HCT116 (cell line): Measurements from ENCODE around the gene LHPP. TPM values are rescaled to one million over a fixed set of nuclear protein-coding genes. Genes with fewer than 3 reads are reported as not detected.

Source experiments
- ATAC-seq: fragments of 200-7000 bp; cut with Tn5 transposase; 2 replicates; pipeline ENCODE4 v1.9.1; 2020; ENCODE audit warnings: mild to moderate bottlenecking, moderate library complexity
- BruUV-seq: library from RNA; stranded (reverse); fragments of 400-500 nt; replicated peaks from 2 replicates; lab custom pipeline; 2021; lab: Mats Ljungman, UMichigan
- CTCF ChIA-PET: fragments of 300-600 bp; sonication (Branson Sonifier 250); formaldehyde crosslinking; loops from one replicate; lab custom pipeline; 2021; ENCODE audit warnings: antibody characterized with exemption; lab: Charles Lee
- POLR2A ChIA-PET: fragments of 300-600, 350-600 bp; sonication (Branson Sonifier 250); formaldehyde crosslinking; loops from one replicate; lab custom pipeline; 2021; ENCODE audit warnings: antibody characterized with exemption; lab: Charles Lee
- RAD21 ChIA-PET, 2 experiments: fragments of 300-600 bp; sonication (Branson Sonifier 250); formaldehyde crosslinking; loops; one replicate each; lab custom pipeline; 2023; ENCODE audit warnings: low total read pairs in 2 of 2; ENCODE audit not compliant: uncharacterized antibody in 2 of 2, unreplicated experiment in 2 of 2, low non-redundant PET in 1 of 2; lab: Charles Lee
- DNase-seq: peaks from one replicate; pipeline ENCODE4 v3.0.0-alpha.2; 2010; ENCODE audit warnings: low read depth, low spot score
- H2AFZ ChIP-seq: fragments of 200-600 bp; shearing (Covaris generic), sonication (generic); 2 replicates; pipeline ENCODE4 v1.6.1; 2017; ENCODE audit warnings: low read depth, mixed run types, mixed read lengths, antibody characterized with exemption, low read length; ENCODE audit not compliant: poor library complexity, severe bottlenecking
- H3K27ac ChIP-seq: 2 replicates; pipeline ENCODE4 v1.5.1; 2012; ENCODE audit warnings: low read depth, low read length
- H3K27me3 ChIP-seq: fragments of 200-600 bp; sonication (generic); 2 replicates; pipeline ENCODE4 v1.6.1; 2016; ENCODE audit warnings: mixed run types, low read length, mixed read lengths; ENCODE audit not compliant: insufficient read depth
- H3K36me3 ChIP-seq, 2 experiments: fragments of 200-500 bp in 1 of 2; fragments of 200-600 bp in 1 of 2; sonication (Bioruptor generic) in 1 of 2; sonication (generic) in 1 of 2; 2 replicates each; pipeline versions ENCODE4 v1.5.1 to v1.6.1; 2014 to 2016; ENCODE audit warnings: low read length in 2 of 2, inconsistent platforms in 1 of 2, mixed read lengths in 1 of 2, mixed run types in 1 of 2; ENCODE audit not compliant: insufficient read depth in 2 of 2, control insufficient read depth in 1 of 2
- H3K4me1 ChIP-seq, 2 experiments: fragments of 200-600 bp in 1 of 2; sonication (generic) in 1 of 2; 2 replicates each; pipeline versions ENCODE4 v1.5.1 to v1.6.1; 2012 to 2017; ENCODE audit warnings: low read length in 2 of 2, inconsistent platforms in 1 of 2, mild to moderate bottlenecking in 1 of 2, mixed read lengths in 1 of 2, mixed run types in 1 of 2, moderate library complexity in 1 of 2; ENCODE audit not compliant: insufficient read depth in 2 of 2, control insufficient read depth in 1 of 2
- H3K4me2 ChIP-seq: fragments of 200-600 bp; sonication (generic); 2 replicates; pipeline ENCODE4 v1.6.1; 2017; ENCODE audit warnings: mixed run types, low read length, mixed read lengths
- H3K4me3 ChIP-seq, 2 experiments: fragments of 200-600 bp in 1 of 2; sonication (generic) in 1 of 2; replicated peaks in 1 of 2; 2 replicates each; pipeline ENCODE4 v1.5.1; 2011 to 2016; ENCODE audit warnings: low read length in 2 of 2, control low read depth in 1 of 2, low read depth in 1 of 2, mild to moderate bottlenecking in 1 of 2, mixed read lengths in 1 of 2, mixed run types in 1 of 2
- H3K79me2 ChIP-seq: fragments of 200-600 bp; sonication (generic); 2 replicates; pipeline ENCODE4 v1.6.1; 2017; ENCODE audit warnings: mild to moderate bottlenecking, mixed run types, low read length, moderate library complexity, mixed read lengths; ENCODE audit not compliant: insufficient read depth
- H3K9ac ChIP-seq: fragments of 200-600 bp; sonication (generic); 2 replicates; pipeline ENCODE4 v1.6.1; 2016; ENCODE audit warnings: low read length, mixed read lengths
- H3K9me2 ChIP-seq: fragments of 200-600 bp; sonication (generic), shearing (Covaris generic); 2 replicates; pipeline ENCODE4 v1.6.1; 2017; ENCODE audit warnings: mixed run types, mild to moderate bottlenecking, moderate library complexity; ENCODE audit not compliant: insufficient read depth
- H3K9me3 ChIP-seq, 2 experiments: fragments of 200-500 bp in 1 of 2; fragments of 200-600 bp in 1 of 2; sonication (Bioruptor generic) in 1 of 2; sonication (generic) in 1 of 2; 2 replicates each; pipeline ENCODE4 v1.6.1; 2014 to 2017; ENCODE audit warnings: low read length in 2 of 2, mixed read lengths in 2 of 2, inconsistent platforms in 1 of 2, low read depth in 1 of 2, mild to moderate bottlenecking in 1 of 2, mixed run types in 1 of 2, moderate library complexity in 1 of 2; ENCODE audit not compliant: control insufficient read depth in 1 of 2, insufficient read depth in 1 of 2
- H4K20me1 ChIP-seq: fragments of 200-600 bp; sonication (generic), shearing (Covaris generic); 2 replicates; pipeline ENCODE4 v1.6.1; 2017; ENCODE audit warnings: mixed run types, mild to moderate bottlenecking, moderate library complexity; ENCODE audit not compliant: insufficient read depth
- EGR1 ChIP-seq: IDR thresholded peaks from 2 replicates; pipeline ENCODE4 v1.6.1; 2012; ENCODE audit warnings: low read depth
- POLR2A ChIP-seq: IDR thresholded peaks from 2 replicates; pipeline ENCODE4 v1.7.0; 2011; ENCODE audit warnings: borderline replicate concordance; ENCODE audit not compliant: insufficient read depth, insufficient read length; ENCODE audit errors: extremely low read depth
- SP1 ChIP-seq: IDR thresholded peaks from 2 replicates; pipeline ENCODE4 v1.6.1; 2012; ENCODE audit warnings: low read depth
- SRF ChIP-seq: IDR thresholded peaks from 2 replicates; pipeline ENCODE4 v1.6.1; 2012; ENCODE audit warnings: low read depth
- YY1 ChIP-seq: IDR thresholded peaks from 2 replicates; pipeline ENCODE4 v1.6.1; 2011; ENCODE audit warnings: low read length, low read depth, moderate library complexity, mild to moderate bottlenecking; ENCODE audit not compliant: insufficient replicate concordance; ENCODE audit errors: extremely low read depth
- intact Hi-C: fragments of 100-400 bp; cut with micrococcal nuclease; formaldehyde crosslinking; loops from 2 replicates; pipeline ENCODE4 v1.10.0; 2022
- total RNA-seq: library from RNA; stranded (reverse); gene quantifications from one replicate; pipeline ENCODE4 v1.2.1, GENCODE V29; 2021; ENCODE audit not compliant: unreplicated experiment
- TF ChIP-seq, protein P1 (sequence below), 3 experiments: fragments of 200-600 bp in 1 of 3; sonication (generic) in 1 of 3; IDR thresholded peaks in 2 of 3; conservative IDR thresholded peaks in 1 of 3; 2 replicates each; pipeline ENCODE4 v1.5.1; 2012 to 2017; ENCODE audit warnings: low read depth in 2 of 3, low read length in 2 of 3, antibody characterized with exemption in 1 of 3, borderline replicate concordance in 1 of 3, control low read depth in 1 of 3, mild to moderate bottlenecking in 1 of 3, mixed read lengths in 1 of 3, mixed run types in 1 of 3, moderate library complexity in 1 of 3; ENCODE audit not compliant: insufficient read depth in 1 of 3

Gene LHPP
- total RNA-seq, 1 experiment from 2014 or later: 45.8 TPM

DNA sequence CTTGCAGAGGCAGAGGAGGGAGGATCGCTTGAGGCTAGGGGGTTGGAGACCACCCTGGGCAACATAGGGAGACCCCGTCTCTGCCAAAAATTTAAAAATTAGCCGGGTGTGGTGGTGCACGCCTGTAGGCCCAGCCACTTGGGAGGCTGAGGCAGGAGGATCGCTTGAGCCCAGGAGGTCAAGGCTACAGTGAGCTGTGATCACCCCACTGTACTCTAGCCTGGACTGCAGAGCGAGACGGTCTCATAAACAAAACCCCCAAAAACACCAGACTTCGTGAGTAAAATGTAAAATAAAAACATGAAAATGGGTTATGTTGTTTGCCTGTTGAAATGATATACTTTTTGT, 699 bp downstream of the LHPP start (continued):
- TF ChIP-seq, protein P1, sequence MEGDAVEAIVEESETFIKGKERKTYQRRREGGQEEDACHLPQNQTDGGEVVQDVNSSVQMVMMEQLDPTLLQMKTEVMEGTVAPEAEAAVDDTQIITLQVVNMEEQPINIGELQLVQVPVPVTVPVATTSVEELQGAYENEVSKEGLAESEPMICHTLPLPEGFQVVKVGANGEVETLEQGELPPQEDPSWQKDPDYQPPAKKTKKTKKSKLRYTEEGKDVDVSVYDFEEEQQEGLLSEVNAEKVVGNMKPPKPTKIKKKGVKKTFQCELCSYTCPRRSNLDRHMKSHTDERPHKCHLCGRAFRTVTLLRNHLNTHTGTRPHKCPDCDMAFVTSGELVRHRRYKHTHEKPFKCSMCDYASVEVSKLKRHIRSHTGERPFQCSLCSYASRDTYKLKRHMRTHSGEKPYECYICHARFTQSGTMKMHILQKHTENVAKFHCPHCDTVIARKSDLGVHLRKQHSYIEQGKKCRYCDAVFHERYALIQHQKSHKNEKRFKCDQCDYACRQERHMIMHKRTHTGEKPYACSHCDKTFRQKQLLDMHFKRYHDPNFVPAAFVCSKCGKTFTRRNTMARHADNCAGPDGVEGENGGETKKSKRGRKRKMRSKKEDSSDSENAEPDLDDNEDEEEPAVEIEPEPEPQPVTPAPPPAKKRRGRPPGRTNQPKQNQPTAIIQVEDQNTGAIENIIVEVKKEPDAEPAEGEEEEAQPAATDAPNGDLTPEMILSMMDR (IDR thresholded peaks at IDR 0.05 in 2 of 3, conservative IDR thresholded peaks at IDR 0.05 in 1 of 3; ENCODE audit: borderline replicate concordance in 1 of 3, insufficient read depth in 1 of 3, low read depth in 2 of 3, low read length in 2 of 3): no peak
- TF ChIP-seq YY1: no peak
- no peak for TF ChIP-seq SP1

DNA sequence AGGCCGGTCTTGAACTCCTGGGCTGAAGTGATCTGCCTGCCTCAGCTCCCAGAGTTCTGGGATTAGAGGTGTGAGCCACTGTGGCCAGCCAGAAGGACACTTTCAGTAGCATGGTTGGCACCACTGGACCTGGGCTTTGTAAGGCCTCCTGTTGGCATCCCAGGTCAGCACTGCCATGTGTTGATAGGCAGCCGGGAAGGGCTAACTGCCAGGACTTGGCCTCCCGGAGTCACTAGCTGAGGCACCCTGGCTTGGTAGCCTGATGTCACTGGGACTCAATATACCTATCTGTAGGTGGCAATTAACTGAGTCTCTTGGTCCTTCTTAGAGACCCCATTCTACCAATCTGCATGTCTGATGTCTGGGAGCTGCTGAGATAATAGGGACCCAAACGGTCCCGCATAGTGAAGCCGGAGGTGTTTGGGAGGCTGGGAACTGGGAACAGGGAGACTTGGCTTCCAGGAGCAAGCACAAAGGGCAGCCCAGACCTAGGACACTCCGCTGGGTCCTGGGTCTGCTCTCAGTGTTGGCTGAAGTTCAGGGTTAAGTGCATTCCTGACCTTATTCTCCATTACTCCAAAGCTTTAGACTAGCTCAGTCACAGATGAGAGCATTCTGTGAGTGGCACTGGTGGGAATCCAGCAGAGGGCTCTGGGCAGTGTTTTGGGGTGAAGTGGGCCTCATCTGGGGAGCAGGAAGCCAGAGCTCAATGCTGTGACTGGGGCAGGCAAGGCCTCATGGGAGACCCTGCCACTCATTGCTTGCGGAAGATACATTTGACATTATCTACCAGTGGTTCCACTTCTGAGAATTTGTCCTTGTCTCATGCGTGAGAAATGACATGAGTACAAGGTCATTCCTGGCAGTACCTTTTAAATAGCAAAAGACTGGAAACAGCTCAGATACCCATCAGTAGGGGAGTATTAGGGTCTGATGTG, 2.7 kb downstream of the LHPP start:
- intact Hi-C loops: no loop called here
- CTCF ChIA-PET: no interaction called here
- TF ChIP-seq EGR1 (no peak), POLR2A (no peak), SRF (no peak)
- TF ChIP-seq, all 23 proteins: peak for 0
- H3K79me2 ChIP-seq: peaks cover 5% of the 10 kb centered on the region; the same call in 1 of the 2 replicates
- H2AFZ ChIP-seq: no peak overlapping the region
- no peaks in the 10 kb centered on the region for H3K9me3 ChIP-seq
- RAD21 ChIA-PET: no interaction called here
- DNase-seq (no peak), ATAC-seq (no peak)
- H3K27ac ChIP-seq: no peak overlapping the region; the same call in 1 of the 2 replicates
- H3K9ac ChIP-seq: no peak overlapping the region
- no peak overlapping the region for H3K4me3 ChIP-seq
- H3K4me2 ChIP-seq: no peak overlapping the region
- H3K9me2 ChIP-seq: no peaks in the 10 kb centered on the region
- H4K20me1 ChIP-seq: no peaks in the 10 kb centered on the region
- peaks cover 3 to 28% of the 10 kb centered on the region in 2 experiments; a peak in 3 of 4 replicates for H3K4me1 ChIP-seq
- H3K36me3 ChIP-seq: no peaks in the 10 kb centered on the region
- POLR2A ChIA-PET: no interaction called here
- no TSS peak for BruUV-seq
- H3K27me3 ChIP-seq: no peaks in the 10 kb centered on the region
